NCI-H748 (cell line): ENCODE data around the gene OR4N2.
"Not testable (repeated sequence)": the region's sequence is repeated elsewhere in the genome, so short reads cannot be mapped to it uniquely, and the experiment has no call there.

Experiments used
- DNase-seq: peaks from one replicate; lab custom pipeline; 2025; ENCODE audit not compliant: unreplicated experiment; lab: John Stamatoyannopoulos, UW

Gene OR4N2

GRCh38 chr14:19828314-19828713 lies 24.7 kb downstream of the OR4N2 start:
- no peak for DNase-seq

DNA sequence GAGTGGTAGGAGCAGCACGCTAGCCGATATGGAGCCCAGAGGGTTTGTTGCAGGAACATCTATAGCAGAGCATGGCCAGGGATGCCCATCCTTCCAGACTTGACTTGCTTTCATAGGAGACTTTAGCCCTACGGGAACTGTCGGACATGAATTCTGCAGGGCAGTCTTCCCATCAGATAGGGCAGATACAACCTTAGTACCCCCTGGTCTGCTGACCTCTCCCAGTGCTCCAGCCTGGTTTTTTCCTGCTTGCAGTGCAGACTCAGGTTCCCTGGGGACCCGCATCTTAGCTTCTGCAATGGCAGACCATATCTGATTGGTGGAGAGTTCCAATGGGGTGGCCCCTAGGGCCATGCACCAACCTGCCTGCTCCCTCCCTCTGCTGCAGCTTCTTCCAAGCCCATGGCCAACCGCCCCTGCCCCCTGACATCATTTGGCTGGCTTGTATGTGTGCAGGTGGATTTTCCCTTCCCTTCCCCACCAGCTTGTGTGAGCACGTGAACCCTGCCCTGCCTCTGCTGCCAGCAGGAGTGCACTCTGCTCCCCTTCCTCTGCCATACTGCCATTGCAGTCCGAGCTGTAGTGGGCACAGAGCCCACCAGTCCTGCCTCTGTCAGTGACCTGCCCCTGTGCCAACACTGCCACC lies 30.8 kb downstream of the OR4N2 start:
- not testable (repeated sequence) for DNase-seq

DNA sequence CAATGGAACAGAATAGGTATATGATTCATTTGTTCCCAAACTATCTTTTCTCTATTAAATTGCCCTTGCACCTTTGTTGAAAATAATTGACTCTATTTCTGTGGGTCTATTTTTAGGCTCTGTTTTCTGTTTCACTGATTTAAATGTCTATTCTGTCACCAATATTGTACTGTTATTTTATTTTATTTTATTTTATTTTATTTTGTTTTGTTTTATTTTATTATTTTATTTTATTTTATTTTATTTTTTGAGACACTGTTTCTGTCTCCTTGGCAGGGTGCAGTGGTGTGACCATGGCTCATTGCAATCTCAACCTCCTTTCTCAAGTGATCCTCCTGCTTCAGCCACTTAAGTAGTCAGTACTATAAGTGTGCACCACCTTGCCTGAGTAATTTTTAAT lies 34.9 kb downstream of the OR4N2 start:
- DNase-seq: no peak

- DNase-seq: no peak
These were observed 47.8 kb downstream of the OR4N2 start for GRCh38 chr14:19851365-19851764.

GRCh38 chr14:19866061-19866669 lies 62.6 kb downstream of the OR4N2 start:
- not testable (repeated sequence) for DNase-seq

DNA sequence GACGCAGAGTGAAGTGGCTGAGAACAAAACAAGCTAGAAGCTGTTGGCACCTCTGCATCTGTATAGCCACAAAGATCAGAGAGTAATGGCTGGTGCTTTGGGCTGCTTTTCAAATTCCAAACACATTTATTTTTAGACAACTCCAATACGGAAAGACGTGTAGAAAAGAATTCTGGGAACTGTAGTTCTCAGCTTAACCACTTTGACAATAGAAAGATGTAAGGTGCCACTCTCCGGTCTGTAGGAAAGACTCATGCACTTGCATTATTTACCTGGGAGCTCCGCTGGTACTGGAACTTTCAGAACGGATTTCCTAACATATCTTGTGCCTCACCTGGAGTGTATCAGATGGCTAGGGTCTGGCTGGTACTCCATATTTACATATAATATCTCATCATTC lies 69.6 kb downstream of the OR4N2 start:
- no peak for DNase-seq

GRCh38 chr14:19874842-19875241 lies 71.3 kb downstream of the OR4N2 start, which contains the start of gene OR4K2:
TSS of gene OR4K2 (plus strand) at chr14:19875142. CDS start at chr14:19876268, 1,126 bp downstream.
- DNase-seq: no peak

GRCh38 chr14:19878029-19878642 lies 74.6 kb downstream of the OR4N2 start:
- peak; percentile 4 for DNase-seq
